ENCODE results near the gene ORM2.
A peak's percentile ranks its signal among the peaks of the same experiment; 100 is the strongest.
"Not testable (repeated sequence)": the region's sequence is repeated elsewhere in the genome, so short reads cannot be mapped to it uniquely, and the experiment has no call there.

Gene ORM2

DNA sequence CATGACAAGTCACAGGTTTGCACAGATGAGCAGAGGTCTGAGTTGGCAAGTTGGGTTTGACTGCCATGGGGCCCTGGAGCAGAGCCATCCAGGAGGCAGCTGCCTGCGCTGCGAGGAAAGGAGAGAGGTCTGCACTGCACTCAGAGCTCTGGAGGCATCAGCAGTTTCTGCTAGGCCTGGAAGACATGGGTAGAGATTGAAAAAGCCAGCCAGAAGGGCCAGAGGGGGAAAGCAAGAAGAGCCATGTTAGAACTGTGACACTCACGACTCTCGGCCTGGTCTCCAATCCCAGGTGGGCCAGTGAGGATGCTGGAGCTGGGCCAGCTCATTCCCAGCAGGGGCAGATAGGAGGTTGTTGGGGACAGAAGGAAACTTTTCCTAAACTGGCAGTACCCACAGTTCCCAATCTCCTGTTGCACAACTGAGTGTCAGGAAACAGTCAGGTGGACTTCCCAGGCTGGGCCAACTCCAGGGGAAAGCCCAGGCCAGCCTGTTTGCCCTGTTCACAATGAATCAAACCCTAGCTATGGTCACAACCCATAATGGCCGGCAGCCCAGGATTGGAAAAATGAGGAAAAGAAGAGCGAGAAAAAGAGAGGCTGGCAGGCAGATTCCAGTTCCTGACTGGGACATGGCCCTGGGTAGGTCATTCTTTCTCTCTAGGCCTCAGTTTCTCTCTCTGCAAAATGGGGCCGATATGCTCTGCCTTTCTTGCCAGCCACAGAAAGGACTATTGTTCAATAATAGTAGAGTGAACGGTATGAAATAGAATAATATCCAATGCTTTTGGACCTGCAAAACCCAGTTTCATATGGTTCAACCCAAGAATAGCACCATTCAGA lies 14.6 kb upstream of the ORM2 start:
- DNase-seq (ENCODE audit: low read depth), result peak; percentile 56

DNA sequence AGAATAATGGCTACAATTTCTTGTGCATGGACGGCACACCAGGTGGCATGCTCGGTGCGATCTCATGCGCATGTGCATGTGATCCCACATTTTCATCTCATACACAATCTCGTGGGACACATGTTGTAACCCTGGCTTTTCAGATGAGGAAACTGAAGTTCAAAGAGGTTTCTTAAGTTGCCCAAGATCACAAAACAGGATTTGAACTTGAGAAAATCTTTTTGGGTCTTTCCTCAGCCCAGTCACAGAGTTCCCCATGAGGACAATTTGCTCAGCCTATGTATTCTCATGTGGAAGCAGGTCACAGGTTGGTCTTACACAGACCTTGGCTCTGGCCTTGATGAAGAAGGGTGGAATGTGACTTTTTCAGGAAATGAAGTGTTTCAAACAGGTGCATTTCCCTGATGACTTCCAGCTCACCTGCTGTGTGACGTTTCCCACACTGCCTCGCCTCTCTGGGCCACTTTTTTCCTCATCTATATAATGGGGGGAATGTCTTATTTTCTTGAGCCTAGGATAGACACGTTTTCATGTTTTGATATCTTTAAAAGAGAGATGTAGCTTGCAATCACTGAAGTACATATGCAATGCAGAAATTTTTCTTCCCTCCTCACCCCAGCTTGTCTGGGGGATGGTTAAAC lies 13.8 kb upstream of the ORM2 start:
- no peak for DNase-seq (ENCODE audit: low read depth)

DNA sequence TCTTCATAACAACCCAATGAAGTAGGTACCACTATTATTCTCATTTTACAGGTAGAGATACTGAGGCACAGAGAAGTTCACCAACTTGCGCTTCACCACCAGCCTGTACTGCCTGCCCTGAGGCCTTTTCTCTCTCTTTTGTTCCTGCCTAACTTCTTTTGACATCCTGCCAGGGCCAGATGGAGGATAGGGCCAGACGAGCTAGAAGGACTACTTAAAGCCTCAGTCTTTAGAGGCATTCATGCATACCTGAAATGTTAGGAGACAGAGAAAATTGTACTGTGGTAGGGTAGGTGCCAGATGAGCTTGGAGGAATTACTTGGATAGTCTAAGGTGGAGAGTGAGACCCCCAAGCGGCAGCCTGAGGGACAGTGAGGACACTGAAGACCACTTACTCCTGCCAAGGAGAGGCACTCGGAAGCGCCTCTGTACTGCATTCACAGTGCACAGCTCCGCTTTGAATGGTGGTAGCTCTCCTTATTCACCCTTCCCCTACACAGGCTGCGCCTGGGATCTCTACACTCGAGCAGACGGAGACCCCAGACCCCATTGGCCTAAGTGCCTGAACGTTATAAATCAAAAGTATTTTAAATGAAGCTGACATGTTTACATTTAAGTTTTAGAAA lies 13.0 kb upstream of the ORM2 start:
- no peak for DNase-seq (ENCODE audit: low read depth)

DNA sequence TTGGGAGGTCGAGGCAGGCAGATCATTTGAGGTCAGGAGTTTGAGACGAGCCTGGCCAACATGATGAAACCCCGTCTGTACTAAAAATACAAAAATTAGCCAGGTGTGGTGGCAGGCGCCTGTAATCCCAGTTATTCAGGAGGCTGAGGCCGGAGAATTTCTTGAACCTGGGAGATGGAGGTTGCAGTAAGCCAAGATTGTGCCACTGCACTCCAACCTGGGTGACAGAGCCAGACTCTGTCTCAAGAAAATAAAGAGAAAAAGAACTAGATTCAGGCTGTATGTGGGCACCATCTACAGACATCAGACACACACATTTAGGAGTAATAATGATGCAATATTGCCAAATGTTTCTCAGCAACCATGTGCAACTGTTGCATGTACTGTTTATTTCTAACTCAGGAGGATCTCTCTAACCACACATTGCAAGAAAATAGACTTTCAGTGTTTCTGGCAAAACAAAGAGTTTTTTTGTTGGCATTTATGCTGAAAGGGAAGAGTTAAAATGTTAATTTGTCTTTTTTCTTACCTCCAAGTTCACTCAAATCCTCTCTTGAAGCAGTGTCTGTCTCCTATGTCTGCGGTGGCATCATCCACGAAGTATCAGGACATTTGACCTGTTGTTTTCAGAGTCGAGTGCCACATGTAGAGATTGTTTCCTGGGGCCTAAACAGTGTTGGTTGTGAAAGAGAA lies 11.9 kb upstream of the ORM2 start:
- DNase-seq (ENCODE audit: low read depth), result peak; percentile 90

DNA sequence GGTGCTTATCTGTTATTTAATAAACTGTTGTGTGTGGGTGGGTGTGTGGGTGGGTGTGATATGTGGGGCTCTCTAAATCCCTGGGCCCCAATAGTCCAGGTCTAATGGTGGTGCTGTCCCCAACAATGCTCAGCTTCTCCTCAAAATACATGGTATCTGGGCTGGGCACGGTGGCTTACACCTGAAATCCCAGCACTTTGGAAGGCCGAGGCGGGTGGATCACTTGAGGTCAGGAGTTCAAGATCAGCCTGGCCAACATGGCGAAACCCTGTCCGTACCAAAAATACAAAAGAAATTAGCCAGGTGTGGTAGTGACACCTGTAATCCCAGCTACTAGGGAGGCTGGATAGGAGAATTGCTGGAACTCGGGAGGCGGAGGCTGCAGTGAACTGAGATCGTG lies 11.3 kb upstream of the ORM2 start:
- DNase-seq (ENCODE audit: low read depth), result no peak

DNA sequence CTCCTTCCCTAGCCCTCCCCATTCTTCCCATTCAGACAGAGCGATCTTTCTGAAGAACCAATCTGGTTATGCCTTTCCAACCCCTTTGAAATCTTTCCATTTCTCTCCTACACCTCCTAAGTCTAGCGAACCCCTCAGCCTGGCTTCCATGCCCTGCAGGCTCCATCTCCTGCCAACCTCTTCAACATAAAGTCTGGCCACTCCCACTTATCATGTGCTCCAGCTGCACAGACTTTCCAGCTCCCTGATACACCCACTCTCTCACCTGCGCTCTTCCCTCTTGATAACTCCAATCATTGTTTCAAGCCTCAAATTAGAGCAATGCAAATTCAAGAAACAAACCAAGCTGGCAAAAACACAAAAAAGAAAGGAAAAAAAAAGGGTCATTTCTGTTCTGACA lies 10.5 kb upstream of the ORM2 start:
- DNase-seq (ENCODE audit: low read depth), result no peak

DNA sequence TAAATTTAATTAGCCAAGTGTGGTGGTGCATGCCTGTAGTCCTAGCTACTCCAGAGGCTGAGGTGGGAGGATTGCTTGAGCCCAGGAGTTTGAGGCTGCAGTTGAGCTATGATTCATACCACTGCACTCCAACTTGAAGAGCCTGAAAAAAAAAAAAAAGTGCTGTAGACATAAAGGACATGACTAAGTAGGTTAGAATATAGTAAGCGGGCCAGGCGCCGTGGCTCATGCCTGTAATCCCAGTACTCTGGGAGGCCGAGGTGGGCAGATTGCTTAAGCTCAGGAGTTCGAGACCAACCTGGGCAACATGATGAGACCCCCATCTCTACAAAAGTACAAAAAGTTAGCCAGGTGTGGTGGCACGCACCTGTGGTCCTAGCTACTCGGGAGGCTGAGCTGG lies 9.0 kb upstream of the ORM2 start:
- DNase-seq (ENCODE audit: low read depth), result not testable (repeated sequence)

DNA sequence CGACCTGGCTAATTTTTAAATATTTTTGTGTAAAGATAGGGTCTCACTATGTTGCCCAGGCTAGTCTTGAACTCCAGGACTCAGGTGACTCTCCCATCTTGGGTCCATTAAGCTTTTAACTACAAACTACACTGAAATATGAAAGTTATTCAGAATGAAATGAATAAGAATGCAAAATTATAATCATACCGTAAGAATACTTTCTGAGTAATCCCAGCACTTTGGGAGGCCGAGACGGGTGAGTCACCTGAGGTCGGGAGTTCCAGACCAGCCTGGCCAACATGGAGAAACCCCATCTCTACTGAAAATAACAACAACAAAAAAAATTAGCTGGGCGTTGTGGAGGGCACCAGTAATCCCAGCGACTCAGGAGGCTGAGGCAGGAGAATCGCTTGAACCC lies 7.9 kb upstream of the ORM2 start:
- peak; percentile 29 for DNase-seq (ENCODE audit: low read depth)

DNA sequence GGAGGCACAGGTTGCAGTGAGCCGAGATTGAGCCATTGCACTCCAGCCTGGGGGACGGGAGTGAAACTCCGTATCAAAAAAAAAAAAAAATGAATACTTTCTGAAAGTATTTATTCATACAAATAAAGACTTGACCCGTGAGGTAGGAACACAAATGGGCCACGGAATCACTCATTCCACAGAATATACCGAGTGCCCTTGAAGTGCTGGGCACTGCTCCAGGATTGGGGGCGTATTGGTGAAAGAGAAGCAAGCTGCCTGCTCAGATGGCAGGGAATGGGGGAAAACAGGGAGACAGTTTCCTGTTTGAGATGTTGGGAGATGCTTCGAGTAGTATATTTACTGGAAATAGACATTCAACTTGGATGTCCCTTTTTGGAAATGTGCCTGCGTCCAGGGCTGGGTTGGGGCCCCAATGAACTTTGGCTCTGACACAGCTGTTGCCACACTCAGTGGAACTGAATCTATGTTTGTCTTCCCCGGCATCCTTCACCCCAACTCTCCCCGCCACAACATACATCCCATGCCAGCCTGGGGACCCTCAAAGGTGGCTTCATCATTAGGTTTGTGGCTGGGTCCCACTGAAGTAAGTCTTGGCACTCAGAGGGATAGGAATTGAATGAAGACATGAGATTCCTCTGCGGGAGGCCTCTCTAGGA lies 7.4 kb upstream of the ORM2 start:
- not testable (repeated sequence) for DNase-seq (ENCODE audit: low read depth)

DNA sequence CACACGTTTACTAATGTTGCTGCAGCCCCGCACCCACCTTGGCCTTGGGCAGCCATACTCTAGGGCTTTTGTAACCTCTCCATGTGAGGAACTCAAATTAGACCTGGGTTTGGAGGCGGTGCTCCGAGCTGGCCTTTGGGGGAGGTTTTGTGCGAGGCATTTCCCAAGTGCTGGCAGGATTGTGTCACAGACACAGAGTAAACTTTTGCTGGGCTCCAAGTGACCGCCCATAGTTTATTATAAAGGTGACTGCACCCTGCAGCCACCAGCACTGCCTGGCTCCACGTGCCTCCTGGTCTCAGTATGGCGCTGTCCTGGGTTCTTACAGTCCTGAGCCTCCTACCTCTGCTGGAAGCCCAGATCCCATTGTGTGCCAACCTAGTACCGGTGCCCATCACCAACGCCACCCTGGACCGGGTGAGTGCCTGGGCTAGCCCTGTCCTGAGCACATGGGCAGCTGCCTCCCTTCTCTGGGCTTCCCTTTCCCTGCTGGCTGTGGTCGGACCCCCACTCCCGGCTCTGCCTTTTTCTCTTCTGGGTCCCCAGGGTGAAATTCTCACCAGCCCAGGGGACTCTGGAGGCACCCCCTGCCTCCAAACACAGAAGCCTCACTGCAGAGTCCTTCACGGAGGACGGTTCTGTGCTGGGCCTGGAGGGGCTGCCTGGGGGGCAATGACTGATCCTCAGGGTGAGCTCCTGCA lies 6.7 kb upstream of the ORM2 start, which contains the start of gene ORM1:
TSS of gene ORM1 (plus strand) at position 268 of the 701 bp plus-strand sequence. CDS start at position 304, 36 bp downstream.
- not testable (repeated sequence) for DNase-seq (ENCODE audit: low read depth)

DNA sequence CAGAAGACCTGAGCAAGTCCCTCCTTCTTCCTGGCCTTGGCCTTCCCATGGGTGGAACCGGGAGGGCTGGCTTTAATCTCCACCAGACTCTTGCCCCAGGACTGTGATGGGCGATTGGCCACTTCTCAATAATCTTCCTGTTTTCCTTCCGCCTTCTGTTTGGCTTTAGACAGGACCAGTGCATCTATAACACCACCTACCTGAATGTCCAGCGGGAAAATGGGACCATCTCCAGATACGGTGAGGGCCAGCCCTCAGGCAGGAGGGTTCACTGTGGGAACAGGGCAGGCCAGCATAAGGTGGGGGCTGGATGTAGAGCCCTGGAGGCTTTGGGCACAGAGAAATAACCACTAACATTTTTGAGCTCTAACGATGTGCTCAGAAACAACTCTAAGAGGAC lies 5.8 kb upstream of the ORM2 start:
- not testable (repeated sequence) for DNase-seq (ENCODE audit: low read depth)

DNA sequence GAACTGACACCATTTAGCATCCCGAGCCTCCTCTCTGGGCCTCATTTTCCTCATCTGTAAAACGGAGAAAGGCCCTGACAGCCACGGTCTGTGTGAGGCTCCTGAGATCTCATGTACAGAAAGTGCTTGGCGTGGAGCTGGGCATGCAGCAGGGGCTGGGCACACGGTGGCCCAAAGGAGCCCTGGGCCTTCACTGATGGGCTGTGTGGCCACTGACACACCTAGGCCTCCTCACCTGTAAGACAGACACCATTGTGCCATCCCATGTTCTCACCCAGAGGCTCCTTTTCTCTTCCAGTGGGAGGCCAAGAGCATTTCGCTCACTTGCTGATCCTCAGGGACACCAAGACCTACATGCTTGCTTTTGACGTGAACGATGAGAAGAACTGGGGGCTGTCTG lies 5.2 kb upstream of the ORM2 start:
- DNase-seq (ENCODE audit: low read depth), result no peak

DNA sequence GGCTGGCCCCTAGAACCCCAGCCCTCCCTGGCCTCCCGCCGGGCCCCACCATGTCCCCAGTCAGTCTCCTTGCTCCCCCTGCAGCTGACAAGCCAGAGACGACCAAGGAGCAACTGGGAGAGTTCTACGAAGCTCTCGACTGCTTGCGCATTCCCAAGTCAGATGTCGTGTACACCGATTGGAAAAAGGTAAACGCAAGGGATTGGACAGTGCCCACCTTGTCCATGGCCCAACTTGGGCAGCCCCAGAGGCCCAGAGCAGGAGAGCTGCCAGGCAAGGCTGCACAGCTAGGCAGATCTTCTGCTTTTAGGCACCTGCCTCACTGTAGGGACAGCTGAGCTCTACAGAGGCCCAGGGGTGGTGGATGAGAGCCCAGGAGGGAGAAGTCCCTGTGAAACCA lies 4.7 kb upstream of the ORM2 start:
- not testable (repeated sequence) for DNase-seq (ENCODE audit: low read depth)

DNA sequence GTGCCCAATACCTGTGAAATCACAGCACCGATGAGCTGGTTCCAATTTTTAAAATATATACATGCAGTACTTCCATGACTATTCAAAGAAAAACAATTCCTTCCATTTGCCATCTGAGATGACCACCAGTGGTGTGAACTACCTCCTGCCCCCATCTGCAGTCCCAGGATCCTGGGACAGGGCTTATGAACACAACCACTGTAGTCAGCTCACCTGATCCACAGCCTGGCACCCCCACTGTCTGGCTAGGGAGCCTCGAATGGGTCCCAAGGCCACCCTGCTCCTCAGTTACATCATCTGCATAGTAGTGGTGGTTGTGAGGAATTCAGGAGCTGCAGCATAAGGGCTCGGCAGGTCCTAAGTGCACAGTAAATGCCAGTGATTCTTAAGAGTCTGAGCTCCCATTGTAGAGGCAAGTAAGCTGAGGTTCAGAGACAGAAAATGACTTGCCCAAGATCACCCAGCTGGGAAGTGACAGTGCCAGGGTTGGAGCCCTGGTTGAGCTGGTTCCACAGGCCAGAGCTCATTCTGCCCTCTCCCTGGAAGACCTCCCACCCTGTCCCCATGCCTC lies 3.9 kb upstream of the ORM2 start:
- not testable (repeated sequence) for DNase-seq (ENCODE audit: low read depth)

DNA sequence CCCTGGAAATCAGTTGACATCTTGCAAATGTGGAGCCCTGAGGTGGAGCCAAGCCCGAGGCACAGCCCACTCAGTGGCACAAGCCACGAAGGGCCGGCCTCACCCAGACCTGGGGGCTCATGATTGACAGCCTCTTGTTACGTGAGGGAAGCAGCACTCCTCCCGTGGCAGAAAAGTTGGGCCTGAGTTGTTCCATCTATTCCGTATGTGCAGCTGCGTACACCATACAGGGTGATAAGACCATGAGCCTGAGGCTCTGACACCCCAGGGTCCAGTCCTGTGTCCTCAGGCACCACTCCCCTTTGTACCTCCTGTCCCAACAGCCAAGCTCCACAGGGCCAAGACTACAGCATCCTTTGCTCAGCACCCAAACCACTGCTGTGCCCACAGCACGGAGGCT lies 1.9 kb upstream of the ORM2 start:
- no peak for DNase-seq (ENCODE audit: low read depth)

DNA sequence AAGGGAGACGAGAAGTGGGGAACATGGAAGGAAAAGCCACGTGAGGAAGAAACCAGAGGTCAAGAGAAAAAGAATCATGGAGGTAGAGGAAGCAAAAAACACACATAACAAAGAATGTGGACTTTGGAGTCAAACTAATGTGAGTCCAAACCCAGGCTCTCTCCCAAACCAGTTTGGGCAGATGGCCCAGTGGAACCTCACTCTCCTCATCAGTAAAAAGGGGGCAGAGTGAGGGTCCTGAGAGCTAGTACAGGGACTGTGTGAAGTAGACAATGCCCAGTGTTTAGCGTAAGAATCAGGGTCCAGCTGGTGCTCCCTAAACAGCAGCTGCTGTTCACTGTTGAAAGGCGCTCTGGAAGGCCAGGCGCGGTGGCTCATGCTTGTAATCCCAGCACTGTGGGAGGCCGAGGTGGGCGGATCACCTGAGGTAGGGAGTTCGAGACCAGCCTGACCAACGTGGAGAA lies 1.3 kb upstream of the ORM2 start:
- DNase-seq (ENCODE audit: low read depth), result not testable (repeated sequence)

DNA sequence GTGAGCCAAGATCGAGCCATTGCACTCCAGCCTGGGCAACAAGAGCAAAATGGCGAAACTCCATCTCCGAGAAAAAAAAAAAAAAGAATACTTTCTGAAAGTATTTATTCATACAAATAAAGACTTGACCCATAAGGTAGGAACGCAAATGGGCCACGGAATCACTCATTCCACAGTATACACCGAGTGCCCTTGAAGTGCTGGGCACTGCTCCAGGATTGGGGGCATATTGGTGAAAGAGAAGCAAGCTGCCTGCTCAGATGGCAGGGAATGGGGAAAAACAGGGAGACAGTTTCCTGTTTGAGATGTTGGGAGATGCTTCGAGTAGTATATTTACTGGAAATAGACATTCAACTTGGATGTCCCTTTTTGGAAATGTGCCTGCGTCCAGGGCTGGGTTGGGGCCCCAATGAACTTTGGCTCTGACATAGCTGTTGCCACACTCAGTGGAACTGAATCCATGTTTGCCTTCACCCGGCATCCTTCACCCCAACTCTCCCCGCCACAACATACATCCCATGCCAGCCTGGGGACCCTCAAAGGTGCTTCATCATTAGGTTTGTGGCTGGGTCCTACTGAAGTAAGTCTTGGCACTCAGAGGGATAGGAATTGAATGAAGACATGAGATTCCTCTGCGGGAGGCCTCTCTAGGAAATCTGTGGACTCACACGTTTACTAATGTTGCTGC lies 588 bp upstream of the ORM2 start:
- not testable (repeated sequence) for DNase-seq (ENCODE audit: low read depth)

DNA sequence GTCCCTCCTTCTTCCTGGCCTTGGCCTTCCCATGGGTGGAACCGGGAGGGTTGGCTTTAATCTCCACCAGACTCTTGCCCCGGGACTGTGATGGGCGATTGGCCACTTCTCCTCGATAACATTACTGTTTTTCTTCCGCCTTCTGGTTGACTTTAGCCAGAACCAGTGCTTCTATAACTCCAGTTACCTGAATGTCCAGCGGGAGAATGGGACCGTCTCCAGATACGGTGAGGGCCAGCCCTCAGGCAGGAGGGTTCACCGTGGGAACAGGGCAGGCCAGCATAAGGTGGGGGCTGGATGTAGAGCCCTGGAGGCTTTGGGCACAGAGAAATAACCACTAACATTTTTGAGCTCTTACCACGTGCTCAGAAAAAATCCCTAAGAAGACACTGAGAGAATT lies 967 bp downstream of the ORM2 start:
- no peak for DNase-seq (ENCODE audit: low read depth)

DNA sequence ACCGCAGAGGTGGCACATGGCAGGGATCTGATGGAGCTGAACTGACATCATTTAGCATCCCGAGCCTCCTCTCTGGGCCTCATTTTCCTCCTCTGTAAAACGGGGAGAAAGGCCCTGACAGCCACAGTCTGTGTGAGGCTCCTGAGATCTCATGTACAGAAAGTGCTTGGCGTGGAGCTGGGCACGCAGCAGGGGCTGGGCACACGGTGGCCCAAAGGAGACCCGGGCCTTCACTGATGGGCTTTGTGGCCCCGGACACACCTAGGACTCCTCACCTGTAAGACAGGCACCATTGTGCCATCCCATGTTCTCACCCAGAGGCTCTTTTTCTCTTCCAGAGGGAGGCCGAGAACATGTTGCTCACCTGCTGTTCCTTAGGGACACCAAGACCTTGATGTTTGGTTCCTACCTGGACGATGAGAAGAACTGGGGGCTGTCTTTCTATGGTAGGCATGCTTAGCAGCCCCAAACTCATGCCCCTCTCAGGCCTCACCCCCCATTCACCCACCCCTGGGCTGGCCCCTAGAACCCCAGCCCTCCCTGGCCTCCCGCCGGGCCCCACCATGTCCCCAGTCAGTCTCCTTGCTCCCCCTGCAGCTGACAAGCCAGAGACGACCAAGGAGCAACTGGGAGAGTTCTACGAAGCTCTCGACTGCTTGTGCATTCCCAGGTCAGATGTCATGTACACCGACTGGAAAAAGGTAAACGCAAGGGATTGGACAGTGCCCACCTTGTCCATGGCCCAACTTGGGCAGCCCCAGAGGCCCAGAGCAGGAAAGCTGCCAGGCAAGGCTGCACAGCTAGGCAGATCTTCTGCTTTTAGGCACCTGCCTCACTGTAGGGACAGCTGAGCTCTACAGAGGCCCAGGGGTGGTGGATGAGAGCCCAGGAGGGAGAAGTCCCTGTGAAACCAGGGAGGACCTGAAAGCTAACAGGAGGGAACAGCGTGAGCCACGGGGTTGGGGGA lies 1.8 kb downstream of the ORM2 start:
- not testable (repeated sequence) for DNase-seq (ENCODE audit: low read depth)
